ENCODE measurements around the gene KRT71. TPM values are rescaled to one million over a fixed set of nuclear protein-coding genes. Genes with fewer than 3 reads are reported as not detected.

The KRT71 gene
- polyA plus RNA-seq, 3 donors: not detected

DNA sequence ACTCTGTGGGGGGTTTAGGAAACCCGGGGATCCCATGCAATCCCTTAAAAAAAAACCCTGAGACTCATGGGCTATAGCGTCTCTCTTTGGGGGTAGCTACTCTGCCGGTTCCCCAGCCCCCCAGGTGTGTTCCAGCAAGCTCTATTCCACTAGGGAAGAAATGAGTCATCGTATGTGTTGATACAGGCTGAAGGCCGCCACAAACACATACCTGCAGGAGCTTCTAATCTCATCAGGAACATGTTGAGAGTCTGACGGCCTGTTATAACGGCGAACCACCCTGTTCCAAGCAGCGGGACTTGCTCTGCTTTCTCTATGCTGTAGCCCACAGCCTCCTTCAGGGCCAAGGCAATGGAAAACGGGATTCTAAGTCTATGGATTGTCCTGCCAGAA, 31.8 kb downstream of the KRT71 start:
- Histone ChIP-seq H3K4me2 (replicated peaks; ENCODE audit: extremely low read depth, low read length, poor library complexity, severe bottlenecking) (no peak overlapping the region), H3K4me3 (replicated peaks in 1 of 3; ENCODE audit: low read depth in 2 of 3, low read length in 3 of 3) (no peak overlapping the region), H4K20me1 (ENCODE audit: insufficient read depth, low read length) (no peaks in the 10 kb centered on the region), H3K9ac (ENCODE audit: insufficient read depth, low read length, poor library complexity, severe bottlenecking) (no peak overlapping the region), H3K27ac (ENCODE audit: low read depth in 1 of 2, low read length in 2 of 2) (no peak overlapping the region), H3K79me2 (ENCODE audit: insufficient read depth, low read length) (no peaks in the 10 kb centered on the region), H3K27me3 (ENCODE audit: control insufficient read depth in 2 of 2, insufficient read depth in 2 of 2, low read length in 2 of 2) (no peaks in the 10 kb centered on the region), H3K9me3 (replicated peaks in 1 of 2; ENCODE audit: control insufficient read depth in 1 of 2, insufficient read depth in 1 of 2, low read length in 2 of 2) (no peaks in the 10 kb centered on the region), H3K4me1 (ENCODE audit: control insufficient read depth in 1 of 2, insufficient read depth in 2 of 2, low read length in 2 of 2) (no peaks in the 10 kb centered on the region), H2AFZ (ENCODE audit: insufficient read depth, low read depth, low read length, poor library complexity, severe bottlenecking) (no peak overlapping the region), H3K36me3 (replicated peaks in 1 of 2; ENCODE audit: control insufficient read depth in 1 of 2, insufficient read depth in 2 of 2, low read length in 2 of 2) (no peaks in the 10 kb centered on the region)
- intact Hi-C loops (cut with micrococcal nuclease): no loop called here
- Mint-ChIP-seq H3K4me1 (no peaks in the 10 kb centered on the region), H3K27ac (no peak overlapping the region), H3K9me3 (no peaks in the 10 kb centered on the region), H3K4me3 (no peak overlapping the region), H3K27me3 (ENCODE audit: low read depth in 3 of 3) (peaks cover 3 to 10% (median 6%) of the 10 kb centered on the region in 3 donors), H3K36me3 (no peaks in the 10 kb centered on the region)
- 96% methylated on average over 7 of the region's 10 CpGs for WGBS (ENCODE audit: insufficient coverage)
- TF ChIP-seq, protein P1, sequence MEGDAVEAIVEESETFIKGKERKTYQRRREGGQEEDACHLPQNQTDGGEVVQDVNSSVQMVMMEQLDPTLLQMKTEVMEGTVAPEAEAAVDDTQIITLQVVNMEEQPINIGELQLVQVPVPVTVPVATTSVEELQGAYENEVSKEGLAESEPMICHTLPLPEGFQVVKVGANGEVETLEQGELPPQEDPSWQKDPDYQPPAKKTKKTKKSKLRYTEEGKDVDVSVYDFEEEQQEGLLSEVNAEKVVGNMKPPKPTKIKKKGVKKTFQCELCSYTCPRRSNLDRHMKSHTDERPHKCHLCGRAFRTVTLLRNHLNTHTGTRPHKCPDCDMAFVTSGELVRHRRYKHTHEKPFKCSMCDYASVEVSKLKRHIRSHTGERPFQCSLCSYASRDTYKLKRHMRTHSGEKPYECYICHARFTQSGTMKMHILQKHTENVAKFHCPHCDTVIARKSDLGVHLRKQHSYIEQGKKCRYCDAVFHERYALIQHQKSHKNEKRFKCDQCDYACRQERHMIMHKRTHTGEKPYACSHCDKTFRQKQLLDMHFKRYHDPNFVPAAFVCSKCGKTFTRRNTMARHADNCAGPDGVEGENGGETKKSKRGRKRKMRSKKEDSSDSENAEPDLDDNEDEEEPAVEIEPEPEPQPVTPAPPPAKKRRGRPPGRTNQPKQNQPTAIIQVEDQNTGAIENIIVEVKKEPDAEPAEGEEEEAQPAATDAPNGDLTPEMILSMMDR (IDR thresholded peaks at IDR 0.05): no peak
- no peak for DNase-seq

DNA sequence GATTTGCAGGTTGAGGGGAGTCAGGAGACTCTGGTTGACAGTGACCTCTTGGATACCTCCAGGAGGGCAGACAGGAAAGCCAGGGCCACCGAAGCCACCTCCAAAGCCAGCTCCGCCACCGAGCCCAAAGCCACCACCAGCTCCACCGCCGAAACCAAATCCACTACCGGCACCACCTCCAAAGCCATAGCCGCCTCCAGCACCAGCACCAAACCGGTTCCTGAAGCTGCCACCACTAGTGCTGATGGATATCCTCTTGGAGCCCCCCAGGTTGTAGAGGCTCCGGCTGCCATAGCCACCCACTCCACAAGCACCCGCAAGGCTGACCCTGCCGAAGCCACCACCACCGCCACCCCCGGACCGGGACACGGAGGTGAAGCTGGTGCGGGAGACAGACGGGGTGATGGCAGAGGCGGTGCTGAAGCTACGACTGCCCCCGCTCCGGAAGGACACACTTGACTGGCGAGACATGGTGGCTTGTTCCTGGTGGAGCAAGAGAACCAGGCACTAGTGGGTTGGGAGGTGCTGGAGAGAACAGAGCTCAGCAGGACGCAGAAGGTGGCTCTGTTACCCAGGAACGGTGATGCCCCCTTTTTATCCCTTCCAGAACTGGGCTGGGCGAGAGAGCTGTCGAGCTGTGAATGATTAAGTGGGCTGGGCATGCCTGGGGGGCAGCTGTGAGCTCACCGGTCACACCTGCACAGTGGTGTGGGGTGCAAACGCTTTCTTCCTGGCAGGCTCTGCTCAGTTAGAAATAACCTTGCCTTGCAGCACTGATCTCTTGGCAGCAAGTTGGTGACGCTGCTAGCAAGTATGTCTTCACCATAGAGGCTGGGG, 32.9 kb downstream of the KRT71 start, which contains the start of gene KRT5:
KRT5 (minus strand) TSS at position 569 of the 837 bp plus-strand sequence; CDS start at position 471, 98 bp downstream.
- Histone ChIP-seq H4K20me1 (ENCODE audit: insufficient read depth, low read length) (no peaks in the 10 kb centered on the region), H2AFZ (ENCODE audit: insufficient read depth, low read depth, low read length, poor library complexity, severe bottlenecking) (no peak within 1 kb of the TSS), H3K79me2 (ENCODE audit: insufficient read depth, low read length) (no peaks in the 10 kb centered on the region), H3K9me3 (replicated peaks in 1 of 2; ENCODE audit: control insufficient read depth in 1 of 2, insufficient read depth in 1 of 2, low read length in 2 of 2) (no peaks in the 10 kb centered on the region), H3K4me3 (replicated peaks in 1 of 3; ENCODE audit: low read depth in 2 of 3, low read length in 3 of 3) (no peak within 1 kb of the TSS), H3K27me3 (ENCODE audit: control insufficient read depth in 2 of 2, insufficient read depth in 2 of 2, low read length in 2 of 2) (no peaks in the 10 kb centered on the region), H3K9ac (ENCODE audit: insufficient read depth, low read length, poor library complexity, severe bottlenecking) (no peak within 1 kb of the TSS), H3K4me1 (ENCODE audit: control insufficient read depth in 1 of 2, insufficient read depth in 2 of 2, low read length in 2 of 2) (no peaks in the 10 kb centered on the region), H3K27ac (ENCODE audit: low read depth in 1 of 2, low read length in 2 of 2) (no peak within 1 kb of the TSS), H3K36me3 (replicated peaks in 1 of 2; ENCODE audit: control insufficient read depth in 1 of 2, insufficient read depth in 2 of 2, low read length in 2 of 2) (no peaks in the 10 kb centered on the region), H3K4me2 (replicated peaks; ENCODE audit: extremely low read depth, low read length, poor library complexity, severe bottlenecking) (no peak within 1 kb of the TSS)
- H3K27me3 Mint-ChIP-seq (ENCODE audit: low read depth in 3 of 3): peaks cover 4 to 14% (median 8%) of the 10 kb centered on the region in 3 donors
- no peaks in the 10 kb centered on the region for H3K9me3 Mint-ChIP-seq
- no peak within 1 kb of the TSS for H3K27ac Mint-ChIP-seq
- intact Hi-C loops (cut with micrococcal nuclease): no loop called here
- TF ChIP-seq, protein P1 (IDR thresholded peaks at IDR 0.05): no peak
- whole genome bisulfite sequencing (ENCODE audit: insufficient coverage): 94% methylated on average over 24 of the region's 29 CpGs
- H3K4me3 Mint-ChIP-seq: no peak within 1 kb of the TSS
- no peaks in the 10 kb centered on the region for H3K36me3 Mint-ChIP-seq
- H3K4me1 Mint-ChIP-seq: no peaks in the 10 kb centered on the region
- DNase-seq: no peak
